HG03565 (cell line): ENCODE data around the gene ASB17.
"Not testable (repeated sequence)": the region's sequence is repeated elsewhere in the genome, so short reads cannot be mapped to it uniquely, and the experiment has no call there.

ENCODE experiments used
- ATAC-seq: cut with Tn5 transposase; IDR thresholded peaks from one replicate; pipeline ENCODE4 v1.9.1; 2021; ENCODE audit warnings: mild to moderate bottlenecking, moderate library complexity; ENCODE audit not compliant: unreplicated experiment

ASB17 gene, protein sequence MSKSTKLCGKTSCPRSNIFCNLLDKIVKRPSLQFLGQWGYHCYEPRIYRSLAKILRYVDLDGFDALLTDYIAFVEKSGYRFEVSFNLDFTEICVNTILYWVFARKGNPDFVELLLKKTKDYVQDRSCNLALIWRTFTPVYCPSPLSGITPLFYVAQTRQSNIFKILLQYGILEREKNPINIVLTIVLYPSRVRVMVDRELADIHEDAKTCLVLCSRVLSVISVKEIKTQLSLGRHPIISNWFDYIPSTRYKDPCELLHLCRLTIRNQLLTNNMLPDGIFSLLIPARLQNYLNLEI

DNA sequence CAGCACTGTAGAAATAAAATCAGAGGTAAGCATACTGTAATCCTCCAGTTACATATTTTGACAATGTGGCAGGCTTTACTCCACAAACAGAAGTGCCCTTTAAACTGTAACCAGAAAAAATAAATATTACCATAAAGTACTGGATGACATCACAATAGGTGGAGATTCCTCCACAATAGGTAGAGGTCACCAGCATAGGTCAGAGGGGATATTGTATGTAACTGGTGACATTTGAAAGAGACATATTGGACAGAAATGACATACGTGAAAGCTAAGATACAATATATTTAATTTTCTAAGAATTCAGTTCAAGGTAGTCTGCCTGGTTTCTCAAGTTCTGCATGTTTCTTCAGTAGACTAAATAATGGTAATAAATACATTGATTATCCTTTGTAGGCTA lies at the start of gene ASB17:
Gene ASB17 (minus strand): TSS at position 101 of the 400 bp plus-strand sequence. CDS start 113 bp downstream, outside the sequence.
- ATAC-seq = no peak

DNA sequence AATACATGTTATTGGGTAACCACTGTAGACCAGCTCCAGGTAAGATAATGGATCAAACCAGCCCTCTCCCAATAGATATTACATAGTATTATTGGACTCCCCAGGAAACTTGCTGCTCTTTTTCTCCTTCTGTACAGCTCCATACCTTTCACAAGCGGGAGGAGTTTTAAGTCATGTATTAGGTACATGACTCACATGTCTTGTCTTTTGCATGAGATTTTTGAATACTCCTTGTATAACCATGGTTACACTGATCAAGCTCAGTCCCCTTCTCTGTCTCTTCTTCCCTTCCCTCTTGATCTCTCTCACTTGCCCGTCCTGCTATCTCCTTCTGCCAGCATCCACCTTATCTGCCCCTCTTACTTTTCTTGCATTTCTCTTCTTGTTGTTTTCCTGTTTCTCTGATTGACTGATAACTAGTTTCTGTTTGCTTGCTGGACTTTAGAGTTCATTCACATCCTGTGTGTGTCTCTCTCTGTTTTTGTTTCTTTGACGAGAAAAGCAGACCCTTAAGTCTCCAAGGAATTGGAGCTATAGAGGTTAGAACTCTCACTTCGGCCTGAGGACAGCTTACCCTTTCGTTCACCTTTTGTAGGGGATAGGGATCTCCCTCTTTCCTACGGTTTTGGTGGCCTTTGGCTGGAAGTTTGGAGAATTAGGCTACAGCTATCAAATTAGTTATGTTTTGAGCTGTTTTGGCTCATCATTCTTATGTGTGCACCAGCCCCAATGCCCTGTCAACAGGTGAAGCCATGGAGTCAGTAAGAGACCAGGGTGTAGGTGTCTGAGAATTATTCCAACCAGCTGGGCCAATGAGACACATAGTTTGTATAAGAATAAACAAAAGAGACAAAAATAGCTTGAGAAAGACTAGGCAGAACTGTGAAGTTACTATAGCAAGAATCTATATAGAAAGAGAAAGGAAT lies 49.0 kb upstream of the ASB17 start:
- peak; percentile 26 for ATAC-seq

DNA sequence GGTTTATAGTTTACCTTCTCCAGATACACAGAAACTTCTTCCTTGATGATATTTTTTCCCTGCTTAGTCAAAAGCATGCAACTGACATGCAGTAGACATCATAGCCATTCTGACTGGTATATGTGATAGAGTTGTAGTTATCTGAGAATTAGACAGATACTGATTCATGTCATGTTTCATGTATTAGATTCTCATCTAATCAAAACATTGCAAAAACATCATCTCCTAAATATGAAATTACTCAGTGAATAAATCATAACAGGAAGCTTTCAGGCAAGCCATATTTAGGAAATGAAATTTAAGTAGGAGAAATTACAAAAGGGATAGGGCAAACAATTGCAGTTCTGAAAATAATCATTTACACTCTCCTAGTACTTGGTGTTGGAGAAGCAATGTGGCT lies 38.4 kb upstream of the ASB17 start:
- no peak for ATAC-seq

DNA sequence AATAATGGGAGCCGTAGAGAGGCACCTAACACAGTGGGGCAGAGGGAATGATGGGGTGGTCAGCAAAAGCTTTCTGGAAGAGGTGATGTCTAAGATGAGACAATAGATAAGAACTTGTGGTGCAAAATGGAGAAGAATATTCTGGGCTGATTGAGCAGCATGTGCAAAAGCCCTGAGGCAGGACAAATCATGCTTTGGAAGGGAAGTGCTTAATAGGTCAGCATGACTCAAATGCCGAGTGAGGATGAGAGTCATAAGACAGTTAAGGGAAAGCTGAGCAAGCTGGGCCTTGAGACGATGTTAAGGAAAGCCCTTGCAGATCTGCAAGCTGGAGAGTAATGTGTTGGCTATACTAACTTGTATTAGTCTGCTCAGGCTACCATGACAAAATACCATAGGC lies 37.3 kb upstream of the ASB17 start:
- ATAC-seq = no peak

DNA sequence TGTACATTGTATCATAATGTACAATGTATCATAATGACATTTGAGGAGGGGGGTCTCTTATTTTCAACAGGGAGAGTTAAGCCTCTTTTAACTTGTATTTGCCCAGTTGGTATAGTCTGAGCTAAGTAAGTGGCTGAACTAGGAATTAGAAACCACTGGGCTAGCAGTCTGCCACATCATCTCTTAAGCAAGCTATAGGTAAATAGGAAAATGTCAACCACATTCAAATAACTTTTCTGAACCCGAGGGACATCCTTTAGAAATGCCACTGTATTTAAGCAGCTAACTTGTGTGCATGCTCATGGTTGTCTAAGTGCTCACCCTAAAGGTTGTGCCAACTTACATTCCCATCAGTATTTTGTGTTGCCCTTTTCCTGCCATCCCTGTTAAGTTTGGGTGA lies 35.5 kb upstream of the ASB17 start:
- peak; percentile 44 for ATAC-seq

DNA sequence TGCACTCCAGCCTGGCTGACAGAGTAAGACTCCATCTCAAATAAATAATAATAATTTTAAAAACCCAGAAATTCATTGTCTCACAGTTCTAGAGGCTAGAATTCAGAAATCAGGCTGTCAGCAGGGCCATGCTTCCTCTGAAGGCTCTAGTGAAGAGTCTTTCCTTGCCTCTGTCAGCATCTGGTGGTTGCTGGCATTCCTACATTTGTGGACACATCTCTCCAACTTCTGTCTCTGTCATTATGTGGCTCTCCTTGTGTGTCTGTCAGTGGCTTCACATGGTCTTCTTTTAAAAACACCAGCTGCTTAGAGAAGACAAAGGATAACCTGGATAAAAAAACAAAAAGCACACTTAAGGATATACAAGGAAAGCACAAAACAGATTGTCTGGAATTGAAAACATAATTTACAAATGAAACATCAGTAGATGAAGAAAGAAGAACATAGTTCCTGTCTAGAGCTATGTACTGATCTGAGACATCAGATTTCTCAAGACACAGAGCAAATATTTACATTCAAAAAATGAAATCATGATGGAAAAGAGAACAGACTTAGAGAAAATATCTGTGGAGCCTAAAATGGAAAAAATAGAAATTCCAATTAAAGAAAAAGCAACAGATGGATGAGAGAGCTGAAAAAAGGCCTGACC lies 32.7 kb upstream of the ASB17 start:
- no peak for ATAC-seq

DNA sequence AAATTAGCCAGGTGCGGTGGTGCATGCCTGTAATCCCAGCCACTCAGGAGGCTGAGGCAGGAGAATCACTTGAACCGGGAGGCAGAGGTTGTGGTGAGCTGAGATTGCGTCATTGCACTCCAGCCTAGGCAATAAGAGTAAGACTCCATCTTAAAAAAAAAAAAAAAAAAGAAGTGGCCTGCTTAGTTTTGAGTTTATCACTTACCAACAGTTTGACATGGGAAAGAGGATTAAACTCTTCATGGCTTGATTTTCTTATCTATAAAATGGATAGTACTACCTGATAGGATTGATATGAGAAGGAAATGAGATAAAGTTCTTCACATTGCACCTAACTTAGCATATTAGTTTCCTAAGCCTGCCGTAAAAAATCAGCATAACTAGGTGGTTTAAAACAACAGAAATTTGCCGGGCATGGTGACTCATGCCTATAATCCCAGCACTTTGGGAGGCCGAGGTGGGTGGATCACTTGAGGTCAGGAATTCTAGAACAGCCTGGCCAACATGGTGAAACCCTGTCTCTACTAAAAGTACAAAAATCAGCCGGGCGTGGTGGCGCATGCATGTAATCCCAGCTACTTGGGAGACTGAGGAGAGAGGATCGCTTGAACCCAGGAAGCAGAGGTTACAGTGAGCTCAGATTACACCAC lies 32.0 kb upstream of the ASB17 start:
- not testable (repeated sequence) for ATAC-seq

DNA sequence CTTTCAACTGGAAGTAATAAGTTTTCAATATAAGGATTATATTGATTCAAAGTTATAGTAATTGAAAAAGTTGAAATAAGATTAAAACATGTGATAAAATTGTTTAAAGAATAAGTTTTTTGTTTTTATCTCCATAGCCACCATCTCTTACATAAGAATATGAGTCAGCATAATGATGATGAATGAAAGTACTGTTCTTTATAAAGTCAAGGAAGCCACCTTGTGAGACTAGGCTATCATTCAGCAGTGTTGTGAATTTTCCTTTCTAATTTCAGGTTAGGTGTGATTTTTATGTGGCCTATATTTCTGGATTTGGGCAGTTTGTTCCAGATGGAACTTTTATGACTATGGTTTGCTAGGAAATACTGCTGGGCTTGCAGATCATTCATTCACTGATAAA lies 22.4 kb upstream of the ASB17 start:
- no peak for ATAC-seq

DNA sequence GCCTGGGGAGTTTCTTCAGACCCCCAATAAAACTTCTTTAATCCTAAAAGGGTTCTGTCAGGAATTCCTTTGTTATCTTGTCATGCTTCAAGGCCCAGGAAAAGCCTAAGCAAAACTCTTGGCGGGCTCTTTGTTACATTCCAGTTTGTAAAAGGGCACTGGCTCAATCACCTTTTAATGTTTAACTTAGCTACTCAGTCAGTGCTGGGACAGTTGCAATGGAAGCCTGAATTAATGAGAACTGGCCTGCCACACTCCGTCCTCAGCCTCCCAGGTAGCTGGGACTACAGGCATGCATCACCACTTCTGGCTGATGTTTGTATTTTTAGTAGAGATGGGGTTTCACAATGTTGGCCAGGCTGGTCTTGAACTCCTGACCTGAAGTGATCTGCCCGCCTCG lies 21.3 kb upstream of the ASB17 start:
- no peak for ATAC-seq

DNA sequence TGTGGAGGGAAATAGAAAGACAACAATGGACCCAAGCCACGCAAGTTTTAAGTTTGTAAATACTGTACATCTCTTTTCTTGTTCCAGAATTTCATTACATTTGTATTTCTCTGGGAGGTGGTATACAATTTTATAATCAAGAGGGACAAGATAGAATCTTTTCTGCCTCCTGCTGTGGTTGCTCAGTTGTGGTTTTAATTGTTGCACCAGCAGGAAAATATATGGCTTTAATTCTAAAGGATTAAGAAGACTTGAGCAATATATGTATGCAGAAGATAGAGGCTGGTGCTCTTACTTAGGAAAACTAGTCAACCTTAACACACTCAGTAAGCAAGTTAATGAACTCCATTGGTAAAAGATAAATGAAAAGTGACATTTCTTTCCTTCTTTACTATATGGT lies 19.8 kb upstream of the ASB17 start:
- no peak for ATAC-seq

DNA sequence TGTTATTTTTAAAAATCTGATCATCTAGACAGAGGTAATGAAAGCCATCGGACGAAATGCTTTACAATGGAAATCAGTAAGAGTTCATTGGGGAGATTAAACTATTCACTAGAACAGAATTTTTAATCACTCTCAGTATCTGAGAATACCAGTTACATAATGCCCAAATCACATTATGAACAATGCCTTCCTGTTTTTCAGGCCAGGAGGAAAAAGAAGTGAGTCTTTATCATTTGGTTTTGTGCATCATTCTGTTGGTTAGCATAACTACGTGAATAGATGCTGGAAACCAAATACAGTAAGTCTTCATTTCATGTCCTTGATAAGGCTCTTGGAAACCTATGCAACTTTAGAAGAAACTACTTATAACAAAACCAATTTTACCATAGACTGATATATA lies 18.0 kb upstream of the ASB17 start:
- no peak for ATAC-seq

DNA sequence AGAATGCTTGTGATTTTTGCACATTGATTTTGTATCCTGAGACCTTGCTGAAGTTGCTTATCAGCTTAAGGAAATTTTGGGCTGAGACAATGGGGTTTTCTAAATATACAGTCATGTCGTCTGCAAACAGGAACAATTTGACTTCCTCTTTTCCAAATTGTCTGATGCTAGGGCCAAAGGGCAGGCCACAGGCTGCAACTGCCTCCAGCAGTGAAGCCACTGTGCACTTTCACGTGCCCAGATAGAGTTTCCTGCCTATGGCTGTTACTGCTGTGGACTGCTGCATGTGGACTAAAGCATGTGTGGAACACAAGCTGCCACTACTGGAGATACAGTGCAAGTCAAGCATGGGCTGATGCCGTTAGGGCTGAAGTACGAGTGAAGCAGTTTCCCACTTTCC lies 10.8 kb upstream of the ASB17 start:
- ATAC-seq = not testable (repeated sequence)

DNA sequence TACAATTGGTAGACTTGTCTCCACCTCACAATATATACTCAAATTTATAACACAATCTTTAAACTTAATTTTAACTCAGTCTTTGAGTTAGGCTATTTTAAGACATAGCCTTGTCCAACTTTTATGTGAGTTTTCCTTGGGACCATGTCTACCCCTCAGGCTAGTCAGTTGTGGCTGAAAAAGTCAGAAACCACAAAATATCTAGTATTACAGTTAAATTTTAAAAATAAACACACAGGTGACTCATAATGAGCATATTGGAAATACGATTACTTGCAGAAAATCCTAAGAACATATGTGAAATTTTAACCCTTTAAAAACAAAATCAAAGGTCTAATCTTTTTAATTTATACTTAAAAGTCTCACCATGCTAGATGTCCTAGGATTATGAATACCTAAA lies 4.8 kb upstream of the ASB17 start:
- peak; percentile 61 for ATAC-seq

DNA sequence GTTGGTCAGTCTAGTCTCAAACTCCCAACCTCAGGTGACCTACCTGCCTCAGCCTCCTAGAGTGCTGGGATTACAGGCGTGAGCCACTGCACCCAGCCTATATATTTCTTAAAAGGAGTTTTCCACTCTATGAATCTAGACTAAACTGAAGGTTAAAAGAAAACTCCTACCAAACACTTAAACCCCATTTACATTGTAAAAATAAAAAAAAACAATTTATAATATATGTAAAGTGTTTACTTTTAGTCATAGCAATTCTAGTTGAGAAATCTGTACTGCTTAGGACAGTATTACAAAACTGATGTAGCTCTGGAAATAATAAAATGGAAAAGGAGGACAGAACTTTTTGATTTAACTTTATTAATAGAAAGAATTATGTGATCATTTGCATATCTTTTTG lies 9.5 kb downstream of the ASB17 start:
- no peak for ATAC-seq

DNA sequence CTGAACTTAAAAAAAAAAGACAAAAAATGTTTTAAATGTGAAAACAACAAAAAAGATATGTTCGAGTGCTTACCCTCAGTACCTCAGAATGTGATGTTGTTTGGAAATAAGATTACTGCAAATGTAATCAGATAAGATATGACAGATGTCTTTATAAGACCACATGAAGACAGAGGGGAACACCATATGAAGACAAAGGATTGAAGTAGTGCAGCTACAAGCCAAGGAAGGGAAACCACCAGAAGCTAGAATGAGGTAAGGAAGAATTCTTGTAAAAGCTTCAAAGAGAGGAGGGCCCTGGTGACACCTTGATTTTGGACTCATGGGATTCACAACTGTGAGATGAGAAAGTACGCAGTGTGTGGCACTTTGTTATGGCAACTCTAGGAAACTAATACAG lies 15.4 kb downstream of the ASB17 start:
- no peak for ATAC-seq

DNA sequence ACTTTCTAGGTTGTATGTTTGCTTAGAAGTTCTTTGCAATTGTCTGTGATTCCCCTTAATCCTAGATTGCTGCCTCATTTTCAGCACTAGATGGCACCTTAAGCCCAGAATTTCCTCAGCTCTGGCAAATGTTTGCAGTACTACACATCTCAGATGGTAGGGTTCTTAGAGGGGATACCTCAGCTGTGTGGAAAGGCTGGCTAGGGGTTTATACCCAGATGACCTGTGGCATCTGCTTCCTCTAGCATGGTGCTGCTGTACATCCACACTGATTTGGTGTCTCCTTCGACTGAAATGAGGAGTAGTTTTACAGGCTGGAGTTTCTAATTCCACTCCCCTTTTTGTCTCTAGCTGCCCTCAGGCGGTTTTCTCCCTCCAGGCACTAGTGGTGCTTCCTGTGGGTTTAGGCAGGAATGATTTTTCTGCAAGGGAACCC lies 23.5 kb downstream of the ASB17 start:
- peak; percentile 87 for ATAC-seq

DNA sequence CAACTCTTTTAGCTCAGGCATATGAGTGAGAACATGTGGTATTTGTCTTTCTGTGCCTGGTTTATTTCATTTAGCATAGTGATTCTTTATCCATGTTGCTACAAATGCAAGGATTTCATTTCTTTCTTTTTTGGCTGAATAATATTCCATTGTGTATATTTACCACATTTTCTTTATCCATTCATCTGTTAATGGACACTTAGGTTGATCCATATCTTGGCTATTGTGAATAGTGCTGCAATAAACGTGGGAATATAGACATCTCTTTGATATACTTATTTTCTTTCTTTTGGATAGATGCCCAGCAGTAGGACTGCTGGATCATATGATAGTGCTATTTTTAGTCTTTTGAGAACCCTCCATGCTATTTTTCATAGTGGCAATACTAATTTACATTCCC lies 30.8 kb downstream of the ASB17 start:
- no peak for ATAC-seq

DNA sequence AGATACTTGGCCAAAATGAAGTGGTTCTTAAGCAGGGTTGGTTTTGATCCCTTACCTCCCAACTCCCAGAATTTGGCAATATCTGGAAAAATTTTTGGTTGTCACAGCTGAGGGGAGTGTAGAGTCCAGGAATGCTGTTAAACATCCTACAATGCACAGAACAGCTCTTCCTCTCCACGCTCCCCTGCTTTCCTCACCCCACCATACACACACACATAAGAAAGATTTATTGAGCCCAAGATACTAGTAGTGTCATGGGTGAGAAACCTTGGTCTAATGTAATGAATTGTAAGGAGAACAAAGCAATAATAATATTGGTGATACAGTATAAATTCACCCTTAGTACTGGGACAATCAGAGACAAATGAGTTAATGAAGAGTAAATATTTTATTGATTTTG lies 47.8 kb downstream of the ASB17 start:
- ATAC-seq = no peak

DNA sequence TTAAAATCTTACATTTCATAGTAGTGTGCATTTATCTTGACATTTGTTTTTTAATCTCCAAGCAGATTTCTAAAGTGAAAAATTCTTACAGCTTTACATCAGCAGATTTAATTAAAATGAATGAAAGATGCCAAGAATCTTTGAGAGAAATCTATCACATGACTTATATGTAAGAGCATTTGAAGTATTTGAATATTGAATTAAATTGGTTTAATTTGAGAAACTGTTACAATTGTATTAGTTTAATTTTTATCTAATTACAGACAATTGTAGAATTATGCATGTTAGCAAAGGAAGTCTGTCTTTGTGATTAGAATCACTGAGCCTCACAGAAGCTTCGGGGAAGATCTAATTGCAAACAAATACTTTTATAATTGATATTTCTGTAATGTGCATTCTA lies 52.2 kb downstream of the ASB17 start:
- ATAC-seq = no peak

DNA sequence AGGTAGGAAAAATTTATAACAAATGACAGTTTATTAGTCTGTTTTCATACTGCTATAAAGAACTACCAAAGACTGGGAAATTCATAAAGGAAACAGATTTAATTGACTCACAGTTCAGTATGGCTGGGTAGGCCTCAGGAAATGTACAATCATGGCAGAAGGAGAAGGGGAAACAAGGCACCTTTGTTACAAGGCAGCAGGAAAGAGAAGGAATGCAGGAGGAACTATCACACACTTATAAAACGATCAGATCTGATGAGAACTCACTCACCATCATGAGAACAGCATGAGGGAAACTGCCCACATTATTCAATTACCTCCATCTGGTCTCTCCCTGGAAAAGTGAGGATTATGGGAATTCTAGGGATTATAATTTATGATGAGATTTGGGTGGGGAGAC lies 61.3 kb downstream of the ASB17 start:
- ATAC-seq = no peak
